Activated T-cell treated with anti-CD3 and anti-CD28 coated beads, Interleukin-2, amount 50 U/mL, for 72 hours (primary cell): ENCODE results near the gene TCERG1L. TPM values are rescaled to one million over a fixed set of nuclear protein-coding genes. Genes with fewer than 3 reads are reported as not detected.

Experiments
- ATAC-seq, 2 donors: fragments of 150-1000 bp; cut with Tn5 transposase; replicated peaks in 1 of 2; 2 replicates each; pipeline ENCODE4 v1.10.0; 2021; ENCODE audit warnings: moderate library complexity in 2 of 2, mild to moderate bottlenecking in 1 of 2
- DNase-seq, 2 donors: peaks; one replicate each; pipeline ENCODE4 v3.0.0; 2021 to 2022; ENCODE audit warnings: mixed read lengths in 1 of 2
- H3K27ac Mint-ChIP-seq: one replicate; pipeline ENCODE4 v1.8.0; 2022; ENCODE audit warnings: mild to moderate bottlenecking, moderate library complexity, mixed read lengths
- H3K27me3 Mint-ChIP-seq: one replicate; pipeline ENCODE4 v1.8.0; 2022; ENCODE audit warnings: low read depth, mixed read lengths
- H3K36me3 Mint-ChIP-seq, 2 donors: one replicate each; pipeline ENCODE4 v1.8.0; 2022; ENCODE audit warnings: mixed read lengths in 2 of 2, mild to moderate bottlenecking in 1 of 2; ENCODE audit not compliant: insufficient read depth in 2 of 2
- H3K4me1 Mint-ChIP-seq: one replicate; pipeline ENCODE4 v1.8.0; 2022; ENCODE audit warnings: low read depth, mixed read lengths
- H3K4me3 Mint-ChIP-seq, 2 donors: one replicate each; pipeline ENCODE4 v1.8.0; 2022; ENCODE audit warnings: mild to moderate bottlenecking in 2 of 2, mixed read lengths in 2 of 2, moderate library complexity in 2 of 2
- H3K9me3 Mint-ChIP-seq, 2 donors: one replicate each; pipeline ENCODE4 v1.8.0; 2022; ENCODE audit warnings: mixed read lengths in 2 of 2
- total RNA-seq, 2 donors: library from RNA; stranded (reverse); gene quantifications; one replicate each; pipeline ENCODE4 v1.2.3, GENCODE V29; 2022

TCERG1L gene
- total RNA-seq, 2 donors from 2014 or later, result 0.09 TPM; not detected in 1

DNA sequence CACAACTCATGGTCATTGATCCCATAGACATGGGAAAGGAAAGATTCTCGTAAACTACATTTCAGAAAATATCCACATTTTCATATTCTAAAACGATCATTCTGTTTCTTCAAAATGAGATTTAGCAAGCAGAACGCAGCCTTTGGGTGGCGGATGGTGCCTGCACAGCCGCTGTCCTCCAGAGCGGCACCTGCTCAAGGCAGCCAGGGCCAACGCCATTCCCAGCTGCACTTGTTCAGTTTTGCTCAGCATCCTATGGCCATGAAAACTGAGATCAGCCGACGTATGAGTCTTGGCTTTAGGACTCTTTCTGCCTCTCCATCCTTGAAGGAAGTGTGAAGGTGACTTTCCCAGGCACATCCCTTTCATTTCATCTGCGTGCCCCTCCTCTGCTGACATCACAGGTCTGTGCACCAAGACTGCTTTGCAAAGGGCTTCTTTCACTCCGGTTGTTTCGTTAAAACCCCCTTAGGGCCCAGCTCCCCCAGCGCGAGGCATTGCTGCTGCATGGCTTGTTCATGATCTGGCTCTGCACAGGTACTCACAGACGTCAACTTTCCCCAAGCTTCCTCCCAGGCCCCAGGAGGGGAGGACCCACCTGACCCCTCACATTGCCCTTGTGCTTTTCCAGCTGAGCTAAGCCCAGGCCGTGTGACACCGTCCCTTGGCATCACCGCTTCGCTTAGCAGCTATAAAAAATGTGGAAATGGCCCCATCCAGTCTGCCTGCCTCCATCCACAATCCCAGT, 37.2 kb downstream of the TCERG1L start:
- DNase-seq (no peak), ATAC-seq (no peak)
- H3K27me3 Mint-ChIP-seq, result no peaks in the 10 kb centered on the region
- H3K36me3 Mint-ChIP-seq, result no peaks in the 10 kb centered on the region
- H3K4me3 Mint-ChIP-seq, result no peak overlapping the region
- no peaks in the 10 kb centered on the region for H3K9me3 Mint-ChIP-seq
- no peak overlapping the region for H3K27ac Mint-ChIP-seq
- no peaks in the 10 kb centered on the region for H3K4me1 Mint-ChIP-seq

DNA sequence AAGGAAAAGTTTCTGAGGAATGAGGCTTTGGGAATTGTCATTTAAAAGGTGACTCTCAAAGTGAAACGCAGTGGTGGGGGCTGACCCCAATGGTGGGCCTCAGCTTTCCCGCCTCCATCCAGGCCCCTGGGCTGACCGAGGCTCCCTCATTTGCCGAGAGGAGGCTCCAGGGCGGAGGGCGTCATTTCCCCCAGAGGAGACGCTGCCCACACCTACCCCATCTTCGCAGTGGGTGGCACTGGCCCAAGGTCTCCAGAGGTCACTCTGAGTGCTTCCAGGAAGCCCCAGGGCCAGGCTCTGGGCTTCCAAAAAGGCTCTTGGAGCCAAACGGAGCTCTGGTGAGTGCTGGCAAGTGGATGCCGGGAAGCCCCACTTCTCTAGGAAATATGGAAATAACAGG, 38.0 kb downstream of the TCERG1L start:
- no peaks in the 10 kb centered on the region for H3K4me1 Mint-ChIP-seq
- H3K9me3 Mint-ChIP-seq, result no peaks in the 10 kb centered on the region
- no peaks in the 10 kb centered on the region for H3K27me3 Mint-ChIP-seq
- no peak overlapping the region for H3K27ac Mint-ChIP-seq
- DNase-seq, result no peak
- ATAC-seq, result no peak
- no peaks in the 10 kb centered on the region for H3K36me3 Mint-ChIP-seq
- no peak overlapping the region for H3K4me3 Mint-ChIP-seq

- H3K4me3 Mint-ChIP-seq, result no peak overlapping the region
- no peak overlapping the region for H3K27ac Mint-ChIP-seq
- DNase-seq (no peak), ATAC-seq (no peak)
- H3K9me3 Mint-ChIP-seq, result no peaks in the 10 kb centered on the region
- no peaks in the 10 kb centered on the region for H3K36me3 Mint-ChIP-seq
- no peaks in the 10 kb centered on the region for H3K4me1 Mint-ChIP-seq
- no peaks in the 10 kb centered on the region for H3K27me3 Mint-ChIP-seq
Measured at GRCh38 chr10:131272897-131273451, 38.5 kb downstream of the TCERG1L start.

DNA sequence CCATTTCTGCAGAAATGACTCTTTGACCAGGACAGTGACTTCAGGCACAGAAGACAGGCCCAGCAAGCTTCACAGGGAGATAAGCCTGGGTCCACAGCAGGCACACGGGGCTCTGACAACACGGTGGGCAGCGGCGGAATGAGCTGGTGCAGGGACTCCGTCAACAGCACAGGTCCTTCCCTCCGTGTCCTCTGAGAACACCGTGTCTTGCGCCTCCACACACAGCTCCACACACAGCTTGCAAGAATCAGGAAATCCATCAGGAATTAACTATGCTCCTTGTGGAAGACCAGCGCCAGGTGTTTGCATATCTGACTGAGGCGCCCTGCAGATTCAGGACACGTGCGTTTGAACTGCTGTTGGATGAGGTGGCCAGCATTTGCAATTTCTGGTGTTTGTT, 39.6 kb downstream of the TCERG1L start:
- Mint-ChIP-seq H3K9me3 (no peaks in the 10 kb centered on the region), H3K27ac (no peak overlapping the region), H3K36me3 (no peaks in the 10 kb centered on the region), H3K27me3 (no peaks in the 10 kb centered on the region), H3K4me1 (no peaks in the 10 kb centered on the region), H3K4me3 (no peak overlapping the region)
- ATAC-seq, result no peak
- no peak for DNase-seq

GRCh38 chr10:131271195-131271880, 40.2 kb downstream of the TCERG1L start:
- Mint-ChIP-seq H3K4me3 (no peak overlapping the region), H3K27ac (no peak overlapping the region), H3K36me3 (no peaks in the 10 kb centered on the region), H3K27me3 (no peaks in the 10 kb centered on the region), H3K9me3 (no peaks in the 10 kb centered on the region), H3K4me1 (no peaks in the 10 kb centered on the region)
- ATAC-seq (no peak), DNase-seq (no peak)

DNA sequence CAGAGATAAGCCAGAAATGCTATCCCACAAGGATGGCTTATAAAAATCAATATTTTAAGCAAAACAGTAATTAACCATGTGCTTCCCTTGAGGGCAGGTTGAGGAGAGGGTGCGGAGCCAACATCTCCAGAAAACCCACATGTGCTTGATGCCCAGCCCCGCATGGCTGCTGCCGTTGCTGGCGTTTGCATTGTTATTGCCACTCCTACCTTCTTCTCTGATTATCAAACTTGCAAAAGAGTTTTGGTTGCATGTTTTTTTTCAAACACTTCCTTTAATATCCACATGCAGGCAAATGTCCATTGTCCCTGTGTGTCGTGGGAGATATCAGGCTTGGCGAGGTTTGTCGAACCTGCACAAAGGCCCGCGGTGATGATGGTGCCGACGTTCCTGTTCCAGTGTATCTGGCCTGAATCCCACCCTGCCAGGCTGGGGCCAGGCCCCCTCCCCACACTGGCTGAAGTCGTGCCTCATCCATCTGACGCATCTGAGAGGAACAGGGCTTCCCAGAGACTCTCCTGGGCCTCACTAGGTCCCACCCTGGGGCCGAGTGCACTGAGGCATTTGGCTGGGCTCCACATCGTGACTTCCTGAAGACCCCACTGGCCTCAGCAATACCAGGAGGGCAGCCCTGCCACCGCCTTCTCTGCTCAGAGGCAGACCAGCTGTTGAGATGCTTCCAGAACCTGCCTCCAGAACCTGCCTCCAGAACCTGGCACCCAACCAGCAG, 40.9 kb downstream of the TCERG1L start:
- Mint-ChIP-seq H3K4me3 (no peak overlapping the region), H3K36me3 (no peaks in the 10 kb centered on the region), H3K27me3 (no peaks in the 10 kb centered on the region), H3K9me3 (no peaks in the 10 kb centered on the region), H3K4me1 (no peaks in the 10 kb centered on the region), H3K27ac (no peak overlapping the region)
- ATAC-seq (no peak), DNase-seq (no peak)

GRCh38 chr10:131269776-131270460, 41.6 kb downstream of the TCERG1L start:
- H3K4me1 Mint-ChIP-seq, result no peaks in the 10 kb centered on the region
- no peak for DNase-seq
- no peak for ATAC-seq
- no peak overlapping the region for H3K27ac Mint-ChIP-seq
- H3K36me3 Mint-ChIP-seq, result no peaks in the 10 kb centered on the region
- no peaks in the 10 kb centered on the region for H3K9me3 Mint-ChIP-seq
- no peaks in the 10 kb centered on the region for H3K27me3 Mint-ChIP-seq
- H3K4me3 Mint-ChIP-seq, result no peak overlapping the region

GRCh38 chr10:131267814-131268095, 43.8 kb downstream of the TCERG1L start:
- ATAC-seq (no peak), DNase-seq (no peak)
- Mint-ChIP-seq H3K4me1 (no peaks in the 10 kb centered on the region), H3K27ac (no peak overlapping the region), H3K4me3 (no peak overlapping the region), H3K27me3 (no peaks in the 10 kb centered on the region), H3K9me3 (no peaks in the 10 kb centered on the region), H3K36me3 (no peaks in the 10 kb centered on the region)

GRCh38 chr10:131266936-131267813, 44.3 kb downstream of the TCERG1L start:
- no peaks in the 10 kb centered on the region for H3K27me3 Mint-ChIP-seq
- H3K9me3 Mint-ChIP-seq, result no peaks in the 10 kb centered on the region
- DNase-seq (no peak), ATAC-seq (no peak)
- H3K27ac Mint-ChIP-seq, result no peak overlapping the region
- H3K36me3 Mint-ChIP-seq, result no peaks in the 10 kb centered on the region
- no peaks in the 10 kb centered on the region for H3K4me1 Mint-ChIP-seq
- H3K4me3 Mint-ChIP-seq, result no peak overlapping the region

DNA sequence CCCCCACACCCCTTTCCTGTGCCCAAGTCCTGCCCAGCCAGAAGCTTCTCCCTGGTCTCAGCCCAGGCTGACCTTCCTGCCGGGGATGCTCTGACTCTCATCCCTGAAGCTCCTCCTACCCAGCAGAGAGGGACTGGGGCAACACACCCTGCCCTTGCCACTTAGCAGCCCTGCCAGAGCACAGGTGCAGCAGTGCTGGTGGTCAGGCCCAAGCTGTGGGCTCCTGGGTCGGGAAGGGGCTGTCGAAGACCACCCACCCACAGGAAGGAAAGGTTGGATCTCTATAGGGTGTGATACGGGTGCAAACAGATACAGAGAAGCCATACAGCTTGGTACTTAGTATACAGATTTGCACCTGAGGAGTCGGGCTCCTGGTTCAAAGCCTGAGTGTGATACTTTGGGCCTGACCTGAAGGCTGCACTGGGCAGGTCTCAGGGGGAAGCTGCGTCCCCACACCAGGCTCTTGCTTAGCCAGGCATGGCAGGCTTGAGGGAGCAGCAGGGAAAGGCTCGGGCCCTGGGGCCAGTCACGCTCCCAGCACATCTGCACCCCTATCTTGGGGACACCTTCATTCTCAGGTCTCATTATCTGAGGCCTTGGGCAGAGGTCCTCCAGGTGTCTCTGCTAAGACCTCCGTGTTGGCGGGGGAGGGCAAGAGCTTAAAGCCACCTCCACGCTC, 47.3 kb downstream of the TCERG1L start:
- H3K4me3 Mint-ChIP-seq, result no peak overlapping the region
- no peaks in the 10 kb centered on the region for H3K9me3 Mint-ChIP-seq
- no peaks in the 10 kb centered on the region for H3K36me3 Mint-ChIP-seq
- H3K4me1 Mint-ChIP-seq, result no peaks in the 10 kb centered on the region
- no peak for ATAC-seq
- no peak overlapping the region for H3K27ac Mint-ChIP-seq
- no peaks in the 10 kb centered on the region for H3K27me3 Mint-ChIP-seq
- no peak for DNase-seq

- Mint-ChIP-seq H3K36me3 (no peaks in the 10 kb centered on the region), H3K27ac (no peak overlapping the region), H3K27me3 (no peaks in the 10 kb centered on the region), H3K4me3 (no peak overlapping the region), H3K9me3 (no peaks in the 10 kb centered on the region), H3K4me1 (no peaks in the 10 kb centered on the region)
- no peak for ATAC-seq
- DNase-seq, result no peak
Measured at GRCh38 chr10:131261890-131262475, 49.5 kb downstream of the TCERG1L start.
